ENCODE measurements around the gene SLC5A10.

GRCh38 chr17:19003543-19004420 lies 51.8 kb downstream of the SLC5A10 start:
- TF ChIP-seq EZH2 (IDR thresholded peaks at IDR 0.05; ENCODE audit: borderline replicate concordance, low read depth, low read length, poor library complexity, severe bottlenecking) (no peak), CTCF (conservative IDR thresholded peaks at IDR 0.05; ENCODE audit: low read depth, low read length) (no peak)

Measured in A673 (cell line).